GM21528 (cell line): ENCODE measurements around the gene ST8SIA6.
"Not testable (repeated sequence)": the region's sequence is repeated elsewhere in the genome, so short reads cannot be mapped to it uniquely, and the experiment has no call there.

ENCODE experiments used
- ATAC-seq: cut with Tn5 transposase; IDR thresholded peaks from one replicate; pipeline ENCODE4 v1.9.1; 2021; ENCODE audit warnings: mild to moderate bottlenecking, moderate library complexity; ENCODE audit not compliant: unreplicated experiment, low FRiP score

The ST8SIA6 gene

GRCh38 chr10:17427666-17428350, 26.6 kb downstream of the ST8SIA6 start:
- no peak for ATAC-seq

GRCh38 chr10:17427201-17427600, 27.2 kb downstream of the ST8SIA6 start:
- ATAC-seq: no peak

- no peak for ATAC-seq
Measured at GRCh38 chr10:17426263-17426750, 28.1 kb downstream of the ST8SIA6 start.

- no peak for ATAC-seq
Measured at GRCh38 chr10:17425584-17426262, 28.7 kb downstream of the ST8SIA6 start.

GRCh38 chr10:17423632-17424186, 30.7 kb downstream of the ST8SIA6 start:
- ATAC-seq: no peak

- ATAC-seq: no peak
Measured at GRCh38 chr10:17422931-17423330, 31.5 kb downstream of the ST8SIA6 start.

- no peak for ATAC-seq
Measured at GRCh38 chr10:17418249-17418648, 36.1 kb downstream of the ST8SIA6 start.

GRCh38 chr10:17416442-17417211, 37.8 kb downstream of the ST8SIA6 start:
- ATAC-seq: no peak

- ATAC-seq: no peak
Measured at GRCh38 chr10:17415046-17415658, 39.2 kb downstream of the ST8SIA6 start.

GRCh38 chr10:17414484-17414883, 39.9 kb downstream of the ST8SIA6 start:
- ATAC-seq: no peak

- no peak for ATAC-seq
Measured at GRCh38 chr10:17413876-17414275, 40.5 kb downstream of the ST8SIA6 start.

GRCh38 chr10:17412323-17412722, 42.1 kb downstream of the ST8SIA6 start:
- no peak for ATAC-seq

- ATAC-seq: no peak
Measured at GRCh38 chr10:17410907-17411306, 43.5 kb downstream of the ST8SIA6 start.

GRCh38 chr10:17409170-17409733, 45.1 kb downstream of the ST8SIA6 start:
- ATAC-seq: no peak

- ATAC-seq: no peak
Measured at GRCh38 chr10:17407047-17407446, 47.3 kb downstream of the ST8SIA6 start.

GRCh38 chr10:17406036-17406834, 48.2 kb downstream of the ST8SIA6 start:
- no peak for ATAC-seq

- ATAC-seq: no peak
Measured at GRCh38 chr10:17403161-17403560, 51.2 kb downstream of the ST8SIA6 start.

GRCh38 chr10:17402040-17402439, 52.4 kb downstream of the ST8SIA6 start:
- ATAC-seq: not testable (repeated sequence)

GRCh38 chr10:17396004-17396403, 58.4 kb downstream of the ST8SIA6 start:
- no peak for ATAC-seq
